HepG2 (cell line): Measurements from ENCODE around the gene INSL6. TPM values are rescaled to one million over a fixed set of nuclear protein-coding genes. Genes with fewer than 3 reads are reported as not detected.

Experiments
- ATAC-seq: fragments of 200-7000 bp; cut with Tn5 transposase; 3 replicates; pipeline ENCODE4 v1.9.1; 2020; ENCODE audit warnings: mild to moderate bottlenecking, moderate library complexity
- BruUV-seq: library from RNA; stranded (reverse); fragments of 400-500 nt; replicated peaks from 2 replicates; lab custom pipeline; 2021; lab: Mats Ljungman, UMichigan
- CTCF ChIA-PET: fragments of 300-600 bp; formaldehyde crosslinking; extraction: SDS; loops from one replicate; lab custom pipeline; 2021; ENCODE audit warnings: low total read pairs, inconsistent platforms, low intra/inter-chr PET ratio; lab: Yijun Ruan, JAX
- POLR2A ChIA-PET: fragments of 350-600 bp; sonication (Branson Sonifier 250); formaldehyde crosslinking; loops from one replicate; lab custom pipeline; 2020; ENCODE audit warnings: antibody characterized with exemption, inconsistent platforms; lab: Yijun Ruan, JAX
- DNase-seq: peaks from one replicate; pipeline ENCODE4 v3.0.0-alpha.2; 2015; ENCODE audit warnings: low spot score
- FAIRE-seq: peaks from 3 replicates; lab custom pipeline; 2011; peaks lifted over from hg19 to GRCh38; lab: Jason Lieb, UNC
- H2AFZ ChIP-seq: one replicate; pipeline ENCODE4 v1.6.1; 2011; ENCODE audit warnings: low read length, inconsistent platforms
- H3K27ac ChIP-seq: fragments of 300-600 bp; 3 replicates; pipeline ENCODE4 v1.8.0; 2011; ENCODE audit warnings: mixed run types, mild to moderate bottlenecking, mixed read lengths, low read length, inconsistent platforms; ENCODE audit not compliant: insufficient read depth; ENCODE audit errors: extremely low read length
- H3K27me3 ChIP-seq, 2 experiments: fragments of 200-600 bp in 1 of 2; 2 replicates in 1 of 2; 3 replicates in 1 of 2; pipeline versions ENCODE4 v1.6.0 to v1.8.0; 2011; ENCODE audit warnings: low read length in 2 of 2, mild to moderate bottlenecking in 2 of 2, moderate library complexity in 2 of 2, inconsistent platforms in 1 of 2; ENCODE audit not compliant: insufficient read depth in 2 of 2, control insufficient read depth in 1 of 2
- H3K36me3 ChIP-seq, 2 experiments: fragments of 200-600 bp in 1 of 2; replicated peaks in 1 of 2; 2 replicates in 1 of 2; 3 replicates in 1 of 2; pipeline versions ENCODE4 v1.5.1 to v1.8.0; 2011; ENCODE audit warnings: low read length in 2 of 2, inconsistent platforms in 1 of 2; ENCODE audit not compliant: insufficient read depth in 2 of 2, control insufficient read depth in 1 of 2
- H3K4me1 ChIP-seq: 2 replicates; pipeline ENCODE4 v1.5.1; 2012; ENCODE audit warnings: low read length, inconsistent platforms; ENCODE audit not compliant: insufficient read depth
- H3K4me2 ChIP-seq: 2 replicates; pipeline ENCODE4 v1.6.0; 2011; ENCODE audit warnings: low read depth, low read length, inconsistent platforms
- H3K4me3 ChIP-seq, 3 experiments: fragments of 200-600 bp in 1 of 3; sonication (generic), shearing (Covaris generic) in 1 of 3; replicated peaks in 1 of 3; 2 replicates each; pipeline ENCODE4 v1.5.1; 2011 to 2016; ENCODE audit warnings: low read length in 3 of 3, inconsistent platforms in 2 of 3, low read depth in 2 of 3, mild to moderate bottlenecking in 2 of 3, control low read depth in 1 of 3, mixed read lengths in 1 of 3; ENCODE audit not compliant: insufficient read depth in 1 of 3
- H3K79me2 ChIP-seq: one replicate; pipeline ENCODE4 v1.6.1; 2011; ENCODE audit warnings: low read length, inconsistent platforms; ENCODE audit not compliant: insufficient read depth
- H3K9ac ChIP-seq: 2 replicates; pipeline ENCODE4 v1.6.0; 2011; ENCODE audit warnings: mild to moderate bottlenecking, low read depth, low read length, inconsistent platforms; ENCODE audit not compliant: insufficient read depth
- H3K9me3 ChIP-seq: 2 replicates; pipeline ENCODE4 v1.5.1; 2012; ENCODE audit warnings: mild to moderate bottlenecking, low read length
- H4K20me1 ChIP-seq: 2 replicates; pipeline ENCODE4 v1.6.0; 2011; ENCODE audit warnings: inconsistent platforms, mild to moderate bottlenecking, low read length, moderate library complexity; ENCODE audit not compliant: insufficient read depth
- ASH2L ChIP-seq: fragments of 300-600, 200-600 bp; sonication (generic); IDR thresholded peaks from 2 replicates; pipeline ENCODE4 v1.7.0; 2017; ENCODE audit warnings: low read depth, mild to moderate bottlenecking, moderate library complexity, mixed read lengths, low read length; ENCODE audit not compliant: insufficient read length
- HOXA3 ChIP-seq: sonication (generic); formaldehyde crosslinking; IDR thresholded peaks from 2 replicates; pipeline ENCODE4 v1.5.0; 2020; ENCODE audit warnings: missing genetic modification reagents
- KDM3A ChIP-seq: IDR thresholded peaks from 2 replicates; pipeline ENCODE4 v1.6.1; 2018; ENCODE audit warnings: low read depth, missing compliant biosample characterization
- KIAA2018 ChIP-seq: sonication (generic); formaldehyde crosslinking; IDR thresholded peaks from 2 replicates; pipeline ENCODE4 v1.5.0; 2020; ENCODE audit warnings: mild to moderate bottlenecking, missing genetic modification reagents, borderline replicate concordance
- MIXL1 ChIP-seq: IDR thresholded peaks from 2 replicates; pipeline ENCODE4 v1.6.1; 2016
- RBFOX2 ChIP-seq: fragments of 200-400 bp; formaldehyde crosslinking; IDR thresholded peaks from 2 replicates; pipeline ENCODE4 v1.6.1; 2017; ENCODE audit warnings: low read depth, mild to moderate bottlenecking, low read length
- SAFB2 ChIP-seq: sonication (generic); formaldehyde crosslinking; IDR thresholded peaks from 2 replicates; pipeline ENCODE4 v1.5.1; 2020; ENCODE audit warnings: missing genetic modification reagents, low read depth, mild to moderate bottlenecking, borderline replicate concordance
- ZBTB42 ChIP-seq: sonication (generic); formaldehyde crosslinking; IDR thresholded peaks from 2 replicates; pipeline ENCODE4 v1.5.0; 2020; ENCODE audit warnings: mild to moderate bottlenecking, missing genetic modification reagents
- ZFX ChIP-seq: sonication (generic); formaldehyde crosslinking; IDR thresholded peaks from 2 replicates; pipeline ENCODE4 v1.4.0; 2020; ENCODE audit warnings: mild to moderate bottlenecking, low read depth, missing genetic modification reagents, moderate library complexity
- ZNF205 ChIP-seq: IDR thresholded peaks from 2 replicates; pipeline ENCODE4 v1.6.1; 2018; ENCODE audit warnings: missing biosample characterization, missing genetic modification reagents
- ZNF230 ChIP-seq: sonication (generic); formaldehyde crosslinking; IDR thresholded peaks from 2 replicates; pipeline ENCODE4 v1.4.0; 2020; ENCODE audit warnings: mild to moderate bottlenecking, missing genetic modification reagents
- ZNF331 ChIP-seq: sonication (generic); formaldehyde crosslinking; IDR thresholded peaks from 2 replicates; pipeline ENCODE4 v1.4.0; 2020; ENCODE audit warnings: missing genetic modification reagents
- ZNF33B ChIP-seq: sonication (generic); formaldehyde crosslinking; IDR thresholded peaks from 2 replicates; pipeline ENCODE4 v1.5.1; 2020; ENCODE audit warnings: mild to moderate bottlenecking, missing genetic modification reagents
- ZNF512 ChIP-seq: sonication (generic); formaldehyde crosslinking; IDR thresholded peaks from 2 replicates; pipeline ENCODE4 v1.4.0; 2020; ENCODE audit warnings: mild to moderate bottlenecking, missing genetic modification reagents
- ZSCAN12 ChIP-seq: sonication (generic); formaldehyde crosslinking; IDR thresholded peaks from 2 replicates; pipeline ENCODE4 v1.9.0; 2021; ENCODE audit warnings: mild to moderate bottlenecking, missing genetic modification reagents
- WGBS: methylation state at CpG from one replicate; pipeline ENCODE4 v1.1.6; 2017; ENCODE audit warnings: low lambda C conversion rate; 5-methylcytosine and 5-hydroxymethylcytosine counted together
- in situ Hi-C: cut with HindIII; loops from 2 replicates; pipeline ENCODE4 v1.10.0; 2017; ENCODE audit warnings: low pct_unique_long_range_greater_than_20kb; ENCODE audit not compliant: extremely low pct_ligation_motif_present
- intact Hi-C: fragments of 100-400 bp; cut with micrococcal nuclease; formaldehyde crosslinking; loops from one replicate; pipeline ENCODE4 v1.10.0; 2022; ENCODE audit not compliant: unreplicated experiment
- polyA plus RNA-seq, 8 experiments: library from polyadenylated mRNA; depleted of rRNA in 3 of 8; stranded (reverse) in 7 of 8; unstranded in 1 of 8; fragments of >200 nt; fragmentation: Illumina TruSeq in 4 of 8; extraction: Trizol in 4 of 8; gene quantifications; 2 replicates each; pipeline versions ENCODE4 v1.2.1 to v1.2.3, GENCODE V29; 2011 to 2016; ENCODE audit warnings: low read depth in 4 of 8, missing spikeins in 1 of 8, mixed read lengths in 1 of 8; ENCODE audit not compliant: insufficient read depth in 1 of 8
- total RNA-seq, 5 experiments: library from RNA; depleted of rRNA; stranded (reverse); fragments of >200 nt; fragmentation: Illumina TruSeq; extraction: Trizol; gene quantifications; 2 replicates each; pipeline ENCODE4 v1.2.3, GENCODE V29; 2016; ENCODE audit warnings: low read depth in 1 of 5

INSL6 gene
- total and polyA plus RNA-seq, 2 of the 13 experiments (the other 11 are each of a cell fraction or from before 2014, with no cell fraction given): not detected

GRCh38 chr9:5146241-5146640 lies 39.2 kb downstream of the INSL6 start:
- Histone ChIP-seq H3K4me3 (no peak overlapping the region), H4K20me1 (no peaks in the 10 kb centered on the region), H3K9me3 (no peaks in the 10 kb centered on the region), H3K36me3 (no peaks in the 10 kb centered on the region), H3K4me1 (no peaks in the 10 kb centered on the region), H3K79me2 (no peaks in the 10 kb centered on the region), H3K27ac (no peak overlapping the region), H3K27me3 (no peaks in the 10 kb centered on the region), H2AFZ (no peak overlapping the region), H3K4me2 (no peak overlapping the region), H3K9ac (no peak overlapping the region)
- intact Hi-C loops: no loop called here
- POLR2A ChIA-PET: no interaction called here
- in situ Hi-C loops: no loop called here
- CTCF ChIA-PET: no interaction called here
- no peak for ATAC-seq
- DNase-seq: no peak
- FAIRE-seq: no peak
- 40% methylated on average over 1 of the region's 1 CpG for WGBS
- no TSS peak for BruUV-seq
- TF ChIP-seq ZNF33B (CRISPR knock-in tag) (no peak), SAFB2 (no peak), ZNF331 (CRISPR knock-in tag) (no peak), ZNF205 (no peak), ZFX (CRISPR knock-in tag) (no peak), ASH2L (no peak), RBFOX2 (no peak), ZNF512 (CRISPR knock-in tag) (no peak), KDM3A (no peak), ZSCAN12 (CRISPR knock-in tag) (no peak), MIXL1 (CRISPR knock-in tag) (no peak), KIAA2018 (CRISPR knock-in tag) (no peak), HOXA3 (CRISPR knock-in tag) (no peak), ZNF230 (CRISPR knock-in tag) (no peak), ZBTB42 (CRISPR knock-in tag) (no peak)
